ENCODE results near the gene RASA2.
"Not testable (repeated sequence)": the region's sequence is repeated elsewhere in the genome, so short reads cannot be mapped to it uniquely, and the experiment has no call there.

Gene RASA2

DNA sequence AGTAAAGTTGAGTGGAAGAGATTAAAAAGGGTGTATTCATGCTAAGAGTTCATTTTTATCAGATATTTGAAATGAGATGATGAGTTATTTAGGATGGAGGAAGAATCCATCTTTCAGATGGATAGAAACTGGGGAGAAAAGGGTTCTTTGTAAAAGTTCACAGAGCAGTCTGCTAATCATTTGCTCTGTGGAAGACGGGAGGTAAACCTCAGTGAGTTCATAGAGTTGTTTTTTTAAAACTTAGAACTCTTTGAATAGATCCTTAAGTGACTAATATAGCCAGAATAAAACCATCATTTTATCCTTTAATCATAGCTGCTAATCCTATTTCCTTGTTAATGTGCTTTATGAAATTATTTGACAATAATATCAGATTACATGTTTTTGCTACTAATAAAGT, 5.1 kb downstream of the RASA2 start:
- no peak for DNase-seq (ENCODE audit: low read depth in 1 of 2, low spot score in 1 of 2)

DNA sequence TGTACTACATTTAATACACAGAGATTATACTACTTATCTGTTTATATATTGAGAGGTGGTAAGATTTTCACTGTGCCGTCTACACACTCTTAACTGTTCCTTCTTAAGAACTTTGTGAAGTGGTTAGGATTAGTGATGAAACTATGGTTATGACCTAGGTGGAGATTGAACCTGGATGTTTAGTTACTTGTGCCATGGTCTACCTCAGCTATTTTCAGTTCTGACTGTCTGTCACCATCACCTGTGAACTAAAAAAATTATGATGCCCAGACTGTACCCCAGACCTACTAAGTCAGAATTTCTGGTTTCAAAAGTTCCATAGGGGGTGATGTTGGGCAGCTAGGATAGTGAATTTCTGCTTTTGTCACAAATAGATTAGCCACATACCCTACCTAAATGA, 6.4 kb downstream of the RASA2 start:
- DNase-seq (ENCODE audit: low read depth in 1 of 2, low spot score in 1 of 2), result no peak

DNA sequence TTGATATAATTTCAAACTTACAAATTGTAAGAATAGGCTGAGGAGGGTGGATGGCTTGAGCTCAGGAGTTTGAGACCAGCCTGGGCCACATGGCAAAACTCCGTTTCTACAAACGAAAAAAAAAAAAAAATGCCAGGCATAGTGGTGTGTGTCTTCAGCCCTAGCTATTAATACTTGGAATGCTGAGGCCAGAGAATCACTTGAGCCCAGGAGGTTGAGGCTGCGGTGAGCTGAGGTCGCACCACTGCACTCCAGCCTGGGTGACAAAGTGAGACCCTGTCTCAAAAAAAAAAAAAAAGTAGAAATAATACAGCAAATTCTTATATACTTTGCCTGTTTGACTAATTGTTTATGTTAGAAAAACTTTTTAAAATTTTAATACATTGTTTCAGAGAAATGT, 10.8 kb downstream of the RASA2 start:
- not testable (repeated sequence) for DNase-seq (ENCODE audit: low read depth in 1 of 2, low spot score in 1 of 2)

DNA sequence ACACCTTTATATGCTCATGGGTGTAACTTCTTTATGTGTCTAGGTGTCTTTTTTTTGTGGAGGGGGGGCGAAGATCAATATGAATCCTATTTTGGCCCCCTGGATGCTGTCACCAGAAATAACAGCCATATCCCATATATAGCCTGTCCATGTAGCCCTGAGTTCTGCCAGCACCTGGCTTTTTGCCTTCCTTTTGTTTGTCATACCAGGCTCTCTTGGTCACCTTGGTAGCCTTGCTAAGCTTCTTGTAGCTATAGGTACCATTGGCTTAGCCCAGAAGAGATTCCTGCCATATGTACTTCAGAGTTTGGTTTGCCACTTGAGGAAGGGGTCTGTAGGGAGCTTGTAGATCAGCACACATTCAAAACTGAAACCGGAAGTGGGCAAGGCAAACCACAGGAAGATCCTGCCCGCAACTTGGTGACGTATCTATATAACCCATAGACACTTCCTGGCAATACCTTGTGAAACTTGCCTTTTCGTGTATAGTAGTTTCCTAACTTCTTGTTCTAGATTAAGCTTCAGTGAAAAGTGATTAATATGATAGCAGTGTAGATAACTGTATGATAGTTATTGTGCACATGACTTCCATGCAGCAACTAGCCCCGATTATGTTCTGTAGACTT, 11.9 kb downstream of the RASA2 start:
- peak; percentile 56 to 77 for DNase-seq (ENCODE audit: low read depth in 1 of 2, low spot score in 1 of 2)

DNA sequence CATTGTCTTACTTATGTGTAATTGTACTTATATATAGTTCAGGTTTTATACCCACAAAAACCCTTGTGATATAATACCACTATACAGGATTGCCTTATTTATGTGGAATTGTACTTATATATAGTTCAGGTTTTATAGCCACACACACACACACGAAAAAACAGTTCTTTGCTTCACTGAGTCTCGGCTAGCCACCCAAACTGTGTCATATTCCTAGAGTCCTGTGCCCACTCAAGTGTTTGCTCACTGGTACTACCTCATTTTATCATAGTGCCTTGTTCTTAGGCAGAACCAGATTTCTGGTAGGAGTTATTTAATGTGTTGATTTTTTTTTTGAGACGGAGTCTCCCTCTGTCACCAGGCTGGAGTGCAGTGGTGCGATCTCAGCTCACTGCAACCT, 12.5 kb downstream of the RASA2 start:
- DNase-seq (ENCODE audit: low read depth in 1 of 2, low spot score in 1 of 2), result no peak

DNA sequence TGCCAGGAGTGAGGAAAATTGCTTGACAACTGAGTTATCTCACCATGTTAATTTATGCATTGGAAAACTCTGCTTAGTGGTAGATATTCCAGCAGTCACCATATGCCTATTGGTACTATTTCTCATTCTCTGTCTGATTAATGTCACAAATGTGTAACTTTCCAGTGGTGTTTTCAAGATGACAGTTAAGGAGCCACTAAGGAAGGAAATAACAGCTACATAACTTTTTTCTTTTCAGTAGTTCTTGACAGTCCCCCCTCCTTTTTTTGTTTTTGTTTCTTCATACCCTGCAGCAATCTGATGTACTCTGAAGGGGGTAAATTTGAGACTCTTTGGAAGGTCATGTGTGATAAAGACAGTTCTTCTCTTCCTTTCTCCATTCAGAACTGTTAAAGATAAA, 13.1 kb downstream of the RASA2 start:
- DNase-seq (ENCODE audit: low read depth in 1 of 2, low spot score in 1 of 2), result no peak

DNA sequence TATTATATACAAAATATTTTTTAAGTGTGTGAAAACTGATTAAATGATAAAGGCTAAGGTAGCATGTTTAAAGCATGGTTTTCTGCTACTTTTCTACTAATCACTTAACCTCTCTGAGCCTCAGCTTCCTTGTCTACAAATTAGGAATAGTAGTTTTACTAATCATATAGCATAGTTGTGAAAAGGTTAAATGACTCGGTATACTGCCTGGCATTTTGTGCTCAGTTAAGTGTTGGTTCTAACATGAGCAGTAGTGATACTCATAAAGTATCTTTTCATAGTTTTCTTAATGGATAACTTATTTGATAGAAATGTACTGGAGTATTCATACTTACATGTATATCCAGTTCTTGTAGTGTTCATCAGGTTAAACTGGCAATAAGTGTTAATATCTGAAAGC, 13.6 kb downstream of the RASA2 start:
- no peak for DNase-seq (ENCODE audit: low read depth in 1 of 2, low spot score in 1 of 2)

DNA sequence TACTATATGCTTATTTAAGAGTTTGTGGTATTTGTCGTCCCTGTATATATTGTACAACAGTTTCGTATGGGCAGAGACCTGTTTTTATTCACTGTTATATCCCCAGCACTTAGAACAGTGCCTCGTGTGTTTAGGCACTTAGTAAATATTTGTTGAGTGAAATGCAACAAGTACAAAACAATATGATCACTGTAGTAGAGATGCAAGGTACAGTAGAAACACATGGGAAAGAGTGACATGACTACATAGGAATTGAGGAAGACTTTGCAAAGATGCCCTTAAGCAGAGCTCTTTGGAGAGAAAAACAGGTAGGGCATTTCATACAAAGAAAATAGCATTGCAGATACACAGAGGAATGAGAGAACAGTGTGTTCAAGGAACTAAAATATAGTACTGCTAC, 18.3 kb downstream of the RASA2 start:
- no peak for DNase-seq (ENCODE audit: low read depth in 1 of 2, low spot score in 1 of 2)

DNA sequence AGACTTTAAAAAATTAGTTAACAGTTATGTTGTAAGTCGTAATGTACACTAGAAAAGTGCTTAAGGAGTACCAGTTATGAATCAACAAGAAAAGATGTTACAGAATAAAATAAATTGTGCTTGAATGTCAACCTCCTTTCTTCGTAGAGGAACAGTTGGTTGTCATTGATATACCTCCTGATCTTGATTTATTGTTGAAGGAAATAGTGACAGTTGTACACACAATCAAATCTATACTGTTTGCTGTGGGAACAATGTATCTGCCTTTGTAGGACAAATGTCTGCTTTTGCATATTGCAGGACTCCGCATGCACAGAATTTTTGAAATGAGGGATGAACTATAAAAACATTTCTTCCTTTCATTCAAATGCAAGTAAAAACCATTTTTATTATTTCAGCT, 19.2 kb downstream of the RASA2 start:
- DNase-seq (ENCODE audit: low read depth in 1 of 2, low spot score in 1 of 2), result no peak

DNA sequence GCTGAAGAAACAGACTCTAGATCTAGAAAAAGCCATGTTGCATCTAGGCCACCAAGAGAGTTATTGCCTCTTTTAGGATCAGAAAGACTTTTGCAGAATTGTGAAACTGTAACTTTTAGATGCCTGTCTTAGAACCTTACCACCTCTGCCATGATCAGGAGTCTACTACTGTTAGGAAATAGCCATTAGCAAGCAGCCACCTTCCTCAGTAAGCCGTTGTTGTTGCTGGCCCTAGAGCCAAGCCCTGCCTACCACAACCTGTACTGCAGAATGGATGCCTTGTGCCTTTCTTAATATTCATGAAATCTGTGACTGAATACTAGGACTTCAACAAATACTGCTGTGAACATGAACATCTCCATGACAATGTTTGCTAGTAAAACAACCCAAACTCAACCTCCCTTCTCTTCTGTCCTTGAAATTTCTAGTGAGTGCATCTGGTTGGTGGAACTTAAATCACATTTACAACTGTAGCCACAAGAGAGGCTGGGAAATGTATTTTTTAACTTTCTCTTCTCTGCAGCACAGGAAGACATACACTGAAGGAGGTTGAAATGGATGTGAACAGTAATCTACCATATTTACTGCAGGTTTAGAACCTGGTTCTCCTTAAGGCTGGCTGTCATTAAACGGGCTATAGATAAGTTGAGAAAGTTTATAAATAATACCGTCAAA, 20.7 kb downstream of the RASA2 start:
- DNase-seq (ENCODE audit: low read depth in 1 of 2, low spot score in 1 of 2), result no peak

DNA sequence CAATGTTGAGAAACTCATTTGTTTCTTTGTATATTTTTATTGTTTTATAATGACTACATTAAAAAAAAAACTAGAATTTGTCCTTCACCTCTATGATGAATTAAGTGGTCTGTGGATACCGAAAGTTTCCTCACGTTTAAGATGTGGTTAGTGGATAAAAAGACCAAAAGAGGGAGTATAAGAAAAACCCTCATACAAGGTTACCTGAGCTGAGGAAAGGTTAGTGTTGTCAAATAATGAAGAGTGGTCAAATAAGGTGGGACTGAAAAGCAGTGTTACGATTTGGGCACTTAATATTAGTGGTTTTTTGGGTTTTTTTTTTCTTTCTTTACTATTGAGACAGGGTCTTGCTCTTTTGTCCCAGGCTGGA, 21.2 kb downstream of the RASA2 start:
- DNase-seq (ENCODE audit: low read depth in 1 of 2, low spot score in 1 of 2), result no peak

DNA sequence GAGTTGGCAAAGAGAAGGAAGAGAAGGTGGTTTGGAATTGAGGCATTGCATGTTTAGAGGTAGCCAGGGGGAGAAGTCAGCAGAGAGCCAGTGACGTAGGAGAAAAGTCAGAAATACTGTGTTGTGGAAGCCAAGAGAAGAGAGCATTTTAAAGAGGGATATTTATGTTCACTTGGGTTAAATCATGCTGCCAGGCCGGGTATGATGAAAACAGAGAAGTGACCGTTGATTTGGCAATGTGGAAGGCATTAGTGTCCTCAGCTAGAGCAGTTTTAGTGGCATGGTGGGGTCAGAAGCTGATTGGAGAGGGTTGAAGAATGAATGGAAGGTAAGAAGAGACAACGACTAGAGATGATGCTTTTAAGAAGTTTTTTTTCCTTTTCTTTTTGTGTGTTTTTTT, 24.5 kb downstream of the RASA2 start:
- DNase-seq (ENCODE audit: low read depth in 1 of 2, low spot score in 1 of 2), result no peak

DNA sequence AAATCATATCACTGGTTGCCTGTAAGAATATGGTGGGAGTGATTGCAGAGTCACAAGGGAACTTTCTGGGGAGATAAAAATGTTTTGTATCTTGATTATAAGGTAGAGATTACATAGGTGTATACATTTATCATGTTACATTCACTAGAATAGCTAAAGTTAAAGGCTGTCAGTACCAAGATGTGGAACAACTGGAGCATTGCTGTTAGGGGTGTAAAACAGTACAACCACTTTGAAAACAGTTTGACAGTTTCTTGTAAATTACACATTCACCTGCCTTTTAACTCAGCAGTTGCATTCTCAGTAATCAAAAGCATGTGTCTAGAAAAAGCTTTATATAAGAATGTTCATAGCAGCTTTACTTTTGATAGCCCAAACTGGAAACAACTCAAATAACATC, 27.6 kb downstream of the RASA2 start:
- DNase-seq (ENCODE audit: low read depth in 1 of 2, low spot score in 1 of 2), result no peak

DNA sequence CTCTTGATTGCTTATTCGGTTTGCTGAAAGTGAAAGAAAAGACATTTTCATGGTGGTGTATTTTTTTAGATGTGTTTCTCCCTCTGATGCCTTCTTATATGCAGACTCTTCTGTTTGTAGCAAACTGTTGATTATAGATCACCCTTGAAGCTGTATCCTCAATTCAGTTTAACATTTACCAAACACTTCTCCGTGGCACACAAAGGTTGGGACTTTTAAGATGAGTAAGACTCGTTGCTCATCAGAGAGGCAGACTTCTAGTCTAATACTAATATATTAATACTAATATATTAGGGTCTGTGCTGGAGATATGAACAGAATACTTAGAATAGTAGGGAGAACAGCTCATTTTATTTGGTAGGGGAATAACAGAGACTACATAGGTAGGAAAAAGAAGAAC, 32.8 kb downstream of the RASA2 start:
- no peak for DNase-seq (ENCODE audit: low read depth in 1 of 2, low spot score in 1 of 2)

DNA sequence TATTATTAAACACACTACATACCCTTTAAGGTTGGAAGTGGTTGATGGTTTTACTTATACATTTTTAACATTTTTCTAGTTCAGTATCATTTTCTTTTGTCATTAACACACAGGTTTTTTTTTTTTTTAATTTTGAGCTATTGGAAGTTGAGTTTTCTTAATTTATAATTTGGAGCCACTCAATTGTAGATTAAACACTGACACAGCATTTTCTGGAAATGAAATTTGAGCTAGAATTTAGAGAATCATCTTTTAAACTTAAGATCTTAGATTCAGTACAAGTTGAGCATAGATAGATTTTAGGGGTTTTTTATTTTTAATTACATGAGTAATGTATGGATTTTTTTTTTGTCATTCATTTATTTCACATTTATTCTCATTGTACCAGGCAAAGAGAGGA, 35.0 kb downstream of the RASA2 start:
- no peak for DNase-seq (ENCODE audit: low read depth in 1 of 2, low spot score in 1 of 2)

DNA sequence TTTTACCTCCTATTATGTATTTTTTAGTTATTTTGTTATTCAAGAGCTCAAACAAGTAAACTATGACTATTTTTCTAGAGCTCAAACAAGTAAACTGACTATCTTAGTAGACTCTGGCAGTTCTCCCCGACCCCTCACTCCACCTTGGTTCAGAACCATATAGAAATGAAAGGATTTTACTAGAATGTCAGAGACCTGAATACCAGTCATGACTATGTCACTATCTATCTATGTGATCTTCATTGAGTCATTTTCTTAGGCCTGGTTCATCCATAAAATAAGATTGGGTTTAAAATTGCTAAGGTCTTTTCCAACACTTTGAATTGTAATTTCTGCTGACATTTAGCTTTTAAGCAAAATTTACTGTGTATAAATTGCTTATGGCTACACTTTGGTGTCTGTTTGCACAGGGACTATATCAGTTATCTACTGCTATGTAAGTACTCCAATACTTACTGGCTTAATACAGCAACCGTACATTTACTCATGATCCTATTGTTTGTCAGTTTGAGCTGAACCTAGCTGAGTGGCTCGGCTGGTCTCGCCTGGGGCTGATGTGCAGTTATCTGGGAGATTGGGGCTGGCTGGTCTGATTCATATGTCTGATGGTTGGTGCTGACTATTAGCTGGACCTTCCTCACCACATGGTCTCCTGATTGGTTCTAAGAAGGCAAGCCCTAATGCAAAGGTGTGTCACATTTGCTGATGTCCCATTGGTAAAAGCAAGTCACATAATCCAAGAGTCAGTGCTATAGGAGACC, 37.0 kb downstream of the RASA2 start:
- DNase-seq (ENCODE audit: low read depth in 1 of 2, low spot score in 1 of 2), result no peak

DNA sequence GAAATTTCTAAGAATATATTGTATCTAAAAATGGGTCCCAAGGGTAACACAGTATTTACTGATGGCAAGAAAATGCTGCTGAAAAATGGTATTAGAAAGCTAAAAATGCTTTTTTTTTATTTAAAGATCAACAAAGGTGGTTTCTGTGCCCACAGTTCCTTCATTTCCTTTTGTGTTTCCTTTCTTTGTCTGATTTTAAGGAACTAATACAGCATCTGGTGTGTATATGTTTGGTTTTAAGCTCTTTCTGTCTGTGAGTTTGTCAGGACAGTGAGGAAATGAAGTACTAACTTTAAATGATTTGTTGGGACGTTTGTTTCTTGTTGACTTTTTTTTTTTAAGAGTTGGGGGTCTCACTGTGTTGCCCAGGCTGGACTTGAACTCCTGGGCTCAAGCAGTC, 38.2 kb downstream of the RASA2 start:
- DNase-seq (ENCODE audit: low read depth in 1 of 2, low spot score in 1 of 2), result no peak

DNA sequence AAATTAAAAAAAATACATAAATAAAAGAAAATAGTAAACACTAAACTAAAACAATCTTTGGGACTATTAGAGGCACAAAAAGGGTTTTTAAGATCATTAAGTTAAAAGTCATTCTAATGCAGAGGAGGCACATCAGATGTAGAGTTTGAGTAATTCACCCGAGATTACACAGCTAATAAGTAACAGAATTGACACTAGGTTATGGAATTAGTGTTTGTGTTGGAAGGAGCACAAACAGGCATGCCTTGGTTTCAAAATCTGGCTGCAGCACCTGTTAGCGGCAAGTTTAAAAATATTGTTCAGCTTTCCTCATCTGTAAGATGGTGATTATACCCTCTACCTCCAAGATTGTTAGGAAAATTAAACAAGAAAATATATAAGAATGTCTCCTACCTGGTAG, 39.0 kb downstream of the RASA2 start:
- no peak for DNase-seq (ENCODE audit: low read depth in 1 of 2, low spot score in 1 of 2)

DNA sequence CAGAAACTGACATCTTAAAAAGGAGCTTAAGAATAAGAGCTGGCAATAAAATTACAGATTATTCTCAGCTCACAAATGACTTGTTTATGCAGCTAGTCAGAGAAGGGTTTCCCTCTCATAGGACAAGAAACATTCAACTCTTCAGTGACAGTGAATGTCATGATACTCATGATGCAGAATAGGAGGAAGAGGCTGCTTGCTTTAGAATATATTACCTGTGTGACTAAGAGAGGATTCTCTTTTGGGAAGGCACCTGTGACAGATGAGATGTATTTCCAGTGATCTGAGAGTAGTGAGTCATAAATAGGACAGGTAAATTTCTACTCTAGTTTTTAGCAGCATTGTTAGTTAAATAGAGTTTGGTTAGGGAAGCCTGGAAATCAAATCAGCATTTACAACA, 39.9 kb downstream of the RASA2 start:
- no peak for DNase-seq (ENCODE audit: low read depth in 1 of 2, low spot score in 1 of 2)

DNA sequence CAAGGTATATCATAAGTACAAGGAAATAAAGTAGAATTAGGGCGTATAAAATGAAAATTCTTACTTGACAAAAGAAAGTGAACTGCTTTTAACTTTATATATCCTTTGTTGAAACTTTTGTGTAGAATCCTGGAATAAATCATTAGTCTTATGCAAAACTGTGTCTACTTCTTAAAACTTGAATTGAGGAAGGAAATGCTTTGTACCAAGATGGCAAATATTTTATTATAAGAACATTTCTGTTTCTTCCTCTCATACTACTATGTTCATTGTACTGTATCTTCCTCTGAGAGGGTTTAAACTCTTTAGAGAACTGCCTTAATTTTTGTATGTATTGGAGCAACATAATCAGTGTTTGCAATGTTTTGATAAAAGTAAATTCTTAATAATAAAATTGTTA, 42.0 kb downstream of the RASA2 start:
- no peak for DNase-seq (ENCODE audit: low read depth in 1 of 2, low spot score in 1 of 2)

DNA sequence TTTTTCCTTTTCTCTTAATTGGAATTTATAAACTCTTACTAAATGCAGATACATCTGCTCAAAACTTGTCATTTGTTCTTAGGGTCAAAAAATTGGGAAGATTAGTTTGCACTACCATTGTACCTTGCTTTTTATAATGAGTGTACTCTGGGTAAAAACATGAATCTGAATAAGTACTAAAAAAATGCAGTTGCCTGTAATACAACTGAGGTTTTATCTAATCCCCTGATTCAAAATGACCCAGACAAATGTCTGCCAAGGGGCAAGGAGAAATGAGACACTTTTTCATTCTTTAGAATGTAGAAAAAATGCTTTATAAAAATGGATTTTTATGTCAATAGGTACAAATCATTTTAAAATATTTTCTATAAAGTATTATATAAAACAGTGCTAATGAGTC, 42.4 kb downstream of the RASA2 start:
- DNase-seq (ENCODE audit: low read depth in 1 of 2, low spot score in 1 of 2), result no peak

DNA sequence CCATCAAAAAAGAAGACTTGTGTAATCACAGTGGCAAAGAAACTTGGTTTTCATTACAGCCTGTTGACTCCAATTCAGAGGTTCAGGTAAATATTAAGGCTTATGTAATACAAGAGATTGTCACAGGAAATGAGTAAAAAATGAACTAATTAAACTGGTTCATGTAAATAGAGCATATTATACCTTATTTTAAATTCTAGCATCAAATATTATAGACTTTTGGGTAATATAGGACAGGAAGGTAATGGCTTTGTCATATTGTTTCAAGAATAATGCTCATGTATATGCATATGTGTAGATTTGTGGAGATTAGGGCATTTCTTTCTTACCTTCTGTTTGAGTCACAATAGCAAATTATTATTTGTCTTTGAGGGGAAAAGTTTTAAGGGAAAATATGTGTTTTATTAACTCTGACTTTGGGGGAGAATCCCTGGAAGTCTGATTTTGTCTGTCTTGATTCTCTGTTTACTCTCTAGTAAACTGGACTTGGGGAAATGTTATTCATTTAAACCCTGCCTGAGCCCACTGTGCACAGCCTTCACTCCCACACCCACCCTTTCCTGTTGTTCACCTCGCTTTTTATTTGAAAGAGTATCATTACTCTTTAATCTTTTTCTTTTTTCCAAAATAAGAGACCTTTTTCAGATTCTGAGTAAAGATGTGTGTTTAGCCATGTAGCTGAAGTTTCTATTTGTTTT, 43.0 kb downstream of the RASA2 start:
- DNase-seq (ENCODE audit: low read depth in 1 of 2, low spot score in 1 of 2), result no peak
